Measurements from ENCODE around the gene USP13.

Gene USP13

GRCh38 chr3:179608931-179609720 is 43.7 kb upstream of the USP13 start:
- no peak for TF ChIP-seq CTCF (IDR thresholded peaks at IDR 0.05; ENCODE audit: borderline replicate concordance, control extremely low read depth, extremely low read depth, insufficient read depth, missing control alignments)
- peak; percentile 62 for DNase-seq (ENCODE audit: low spot score)
- in situ Hi-C loops (cut with MboI; ENCODE audit: low sequenced_read_pairs, unreplicated experiment), result no loop called here

GRCh38 chr3:179610066-179610465 is 42.8 kb upstream of the USP13 start:
- in situ Hi-C loops (cut with MboI; ENCODE audit: low sequenced_read_pairs, unreplicated experiment), result no loop called here
- DNase-seq (ENCODE audit: low spot score), result no peak
- no peak for TF ChIP-seq CTCF (IDR thresholded peaks at IDR 0.05; ENCODE audit: borderline replicate concordance, control extremely low read depth, extremely low read depth, insufficient read depth, missing control alignments)

GRCh38 chr3:179613807-179614206 is 39.0 kb upstream of the USP13 start:
- in situ Hi-C loops (cut with MboI; ENCODE audit: low sequenced_read_pairs, unreplicated experiment), result no loop called here
- no peak for TF ChIP-seq CTCF (IDR thresholded peaks at IDR 0.05; ENCODE audit: borderline replicate concordance, control extremely low read depth, extremely low read depth, insufficient read depth, missing control alignments)
- no peak for DNase-seq (ENCODE audit: low spot score)

GRCh38 chr3:179615458-179616173 is 37.2 kb upstream of the USP13 start:
- no peak for DNase-seq (ENCODE audit: low spot score)
- no peak for TF ChIP-seq CTCF (IDR thresholded peaks at IDR 0.05; ENCODE audit: borderline replicate concordance, control extremely low read depth, extremely low read depth, insufficient read depth, missing control alignments)
- in situ Hi-C loops (cut with MboI; ENCODE audit: low sequenced_read_pairs, unreplicated experiment), result no loop called here

GRCh38 chr3:179622023-179622422 is 30.8 kb upstream of the USP13 start:
- in situ Hi-C loops (cut with MboI; ENCODE audit: low sequenced_read_pairs, unreplicated experiment), result no loop called here
- no peak for TF ChIP-seq CTCF (IDR thresholded peaks at IDR 0.05; ENCODE audit: borderline replicate concordance, control extremely low read depth, extremely low read depth, insufficient read depth, missing control alignments)
- no peak for DNase-seq (ENCODE audit: low spot score)

GRCh38 chr3:179624451-179624850 is 28.4 kb upstream of the USP13 start:
- DNase-seq (ENCODE audit: low spot score), result no peak
- in situ Hi-C loops (cut with MboI; ENCODE audit: low sequenced_read_pairs, unreplicated experiment), result no loop called here
- TF ChIP-seq CTCF (IDR thresholded peaks at IDR 0.05; ENCODE audit: borderline replicate concordance, control extremely low read depth, extremely low read depth, insufficient read depth, missing control alignments), result no peak
